Fibroblast of mammary gland (primary cell): ENCODE data around the gene TCP10L.

Experiments
- DNase-seq: peaks from one replicate; pipeline ENCODE4 v3.0.0-alpha.2; 2010; ENCODE audit warnings: low read depth
- H3K4me3 ChIP-seq: 2 replicates; pipeline ENCODE4 v1.5.1; 2011; ENCODE audit warnings: low read depth, mild to moderate bottlenecking, low read length, moderate library complexity; ENCODE audit not compliant: control insufficient read depth
- TF ChIP-seq, protein P1 (sequence below): conservative IDR thresholded peaks from 2 replicates; pipeline ENCODE4 v1.5.1; 2011; ENCODE audit warnings: low read depth, low read length, inconsistent platforms; ENCODE audit not compliant: control insufficient read depth, insufficient read depth

TCP10L gene

DNA sequence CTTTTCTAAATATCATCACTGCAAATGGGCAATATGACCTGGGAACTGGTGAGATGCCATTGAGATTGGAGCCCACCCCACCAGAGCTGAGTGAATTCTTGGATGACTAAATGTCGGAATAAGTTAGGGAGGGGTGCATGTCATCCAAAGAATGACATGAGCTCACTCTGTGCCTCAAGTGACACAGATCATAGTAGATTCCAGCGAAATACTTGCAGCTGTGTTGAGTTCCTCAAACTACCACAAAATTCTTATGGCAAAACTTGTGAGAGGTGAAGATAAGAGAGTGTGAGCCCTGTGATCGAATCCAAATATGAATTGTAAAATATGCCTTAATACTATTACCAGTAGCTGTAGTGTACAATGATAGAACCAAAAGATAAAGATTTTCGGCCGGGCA lies 2.3 kb upstream of the TCP10L start:
- H3K4me3 ChIP-seq = no peak overlapping the region
- DNase-seq = no peak
- TF ChIP-seq, protein P1, sequence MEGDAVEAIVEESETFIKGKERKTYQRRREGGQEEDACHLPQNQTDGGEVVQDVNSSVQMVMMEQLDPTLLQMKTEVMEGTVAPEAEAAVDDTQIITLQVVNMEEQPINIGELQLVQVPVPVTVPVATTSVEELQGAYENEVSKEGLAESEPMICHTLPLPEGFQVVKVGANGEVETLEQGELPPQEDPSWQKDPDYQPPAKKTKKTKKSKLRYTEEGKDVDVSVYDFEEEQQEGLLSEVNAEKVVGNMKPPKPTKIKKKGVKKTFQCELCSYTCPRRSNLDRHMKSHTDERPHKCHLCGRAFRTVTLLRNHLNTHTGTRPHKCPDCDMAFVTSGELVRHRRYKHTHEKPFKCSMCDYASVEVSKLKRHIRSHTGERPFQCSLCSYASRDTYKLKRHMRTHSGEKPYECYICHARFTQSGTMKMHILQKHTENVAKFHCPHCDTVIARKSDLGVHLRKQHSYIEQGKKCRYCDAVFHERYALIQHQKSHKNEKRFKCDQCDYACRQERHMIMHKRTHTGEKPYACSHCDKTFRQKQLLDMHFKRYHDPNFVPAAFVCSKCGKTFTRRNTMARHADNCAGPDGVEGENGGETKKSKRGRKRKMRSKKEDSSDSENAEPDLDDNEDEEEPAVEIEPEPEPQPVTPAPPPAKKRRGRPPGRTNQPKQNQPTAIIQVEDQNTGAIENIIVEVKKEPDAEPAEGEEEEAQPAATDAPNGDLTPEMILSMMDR = no peak

DNA sequence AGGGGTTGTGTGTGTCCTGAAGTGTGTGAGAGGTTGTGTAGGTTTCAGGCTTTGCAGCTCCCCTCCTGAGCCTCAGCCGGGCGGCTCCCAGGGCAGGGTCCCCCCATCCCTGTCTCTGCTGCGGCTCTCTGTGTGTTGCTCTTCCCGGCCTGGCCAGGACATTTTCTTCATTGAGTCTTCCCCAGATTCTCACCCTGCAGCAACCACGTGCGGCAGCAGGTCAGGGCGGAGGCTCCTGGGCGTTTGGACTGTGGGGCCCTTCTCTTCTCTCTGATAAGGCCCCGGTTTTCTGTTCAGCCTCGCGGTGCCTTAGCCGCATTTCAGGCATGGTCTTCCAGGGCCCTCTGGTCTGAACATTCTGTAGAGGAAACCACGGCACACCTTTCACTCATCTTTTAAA lies 1.8 kb upstream of the TCP10L start:
- TF ChIP-seq, protein P1 = no peak
- DNase-seq = no peak
- H3K4me3 ChIP-seq = no peak overlapping the region

DNA sequence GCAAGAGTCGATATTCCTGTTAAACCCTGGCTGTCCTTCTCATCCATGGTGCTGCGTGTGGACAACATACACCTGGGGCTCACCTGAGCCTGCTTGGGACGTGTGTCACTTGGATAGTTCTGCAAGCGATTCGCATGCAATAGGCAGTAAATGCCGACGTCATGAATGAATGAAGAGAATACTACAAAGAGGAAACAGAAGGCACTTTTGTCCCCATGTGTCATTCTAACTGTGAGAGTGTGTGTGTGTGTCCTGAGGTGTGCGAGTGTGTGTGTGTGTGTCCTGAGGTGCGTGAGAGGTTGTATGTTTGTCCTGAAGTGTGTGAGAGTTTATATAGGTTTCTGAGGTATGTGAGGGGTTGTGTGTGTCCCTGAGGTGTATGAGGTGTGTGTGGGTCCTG lies 647 bp upstream of the TCP10L start:
- DNase-seq = no peak
- H3K4me3 ChIP-seq = no peak overlapping the region
- TF ChIP-seq, protein P1 = no peak

DNA sequence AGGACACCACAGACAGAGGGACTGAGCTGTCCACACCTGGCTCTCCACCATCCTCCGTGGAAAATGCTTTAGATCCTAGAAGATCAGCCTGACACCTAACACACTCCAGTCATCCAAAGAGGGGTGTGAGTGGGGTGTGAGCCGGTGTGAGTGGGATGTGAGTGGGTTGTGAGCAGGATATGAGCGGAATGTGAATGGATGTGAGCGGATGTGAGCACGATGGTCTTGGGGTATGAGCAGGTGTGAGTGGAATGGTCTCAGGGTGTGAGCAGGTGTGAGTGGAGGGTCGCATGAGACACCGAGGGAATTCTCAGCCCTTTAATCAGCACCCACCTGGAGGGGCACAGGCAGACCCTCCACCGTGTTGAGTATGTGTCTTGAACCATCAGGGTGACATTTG lies 851 bp downstream of the TCP10L start:
- no peak overlapping the region for H3K4me3 ChIP-seq
- TF ChIP-seq, protein P1 = no peak
- DNase-seq = no peak

DNA sequence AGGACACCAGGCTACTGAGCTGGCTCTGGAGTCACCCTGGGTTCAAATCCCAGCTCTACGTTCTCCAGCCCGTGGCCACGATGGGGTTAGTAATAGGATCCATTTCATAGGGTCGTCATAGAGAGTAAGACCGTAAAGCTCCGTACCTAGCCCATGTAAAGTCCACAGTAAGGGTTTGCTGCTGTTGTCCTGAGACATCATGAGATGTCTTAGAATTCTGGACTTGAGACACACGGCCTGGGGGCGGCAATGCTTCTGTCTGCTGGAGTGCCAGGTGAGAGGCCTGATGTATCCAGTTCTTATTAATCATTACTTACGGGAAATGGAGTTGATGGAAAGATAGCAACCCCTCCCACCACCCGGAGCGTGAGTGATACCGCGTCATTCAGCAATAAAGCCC lies 3.6 kb downstream of the TCP10L start:
- no peak for DNase-seq
- no peak overlapping the region for H3K4me3 ChIP-seq
- TF ChIP-seq, protein P1 = no peak

DNA sequence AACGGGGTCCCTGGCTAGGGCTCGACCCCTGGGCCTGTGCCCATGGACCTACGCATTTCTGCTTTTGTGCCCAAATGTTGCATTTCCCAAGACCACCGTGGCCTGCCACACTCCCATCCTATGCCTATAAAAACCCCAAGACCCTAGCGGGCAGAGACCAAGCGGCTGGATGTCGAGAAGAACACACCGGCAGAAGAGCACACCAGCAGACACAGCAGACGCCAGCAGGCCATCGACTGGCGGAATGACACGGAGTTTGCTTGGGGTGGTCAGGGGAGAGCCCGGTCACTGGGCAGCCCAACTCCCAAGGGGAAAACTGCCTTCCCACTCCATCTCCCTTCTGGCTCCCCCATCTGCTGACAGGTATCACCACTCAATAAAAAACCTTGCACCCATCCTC lies 4.4 kb downstream of the TCP10L start:
- H3K4me3 ChIP-seq = no peak overlapping the region
- no peak for DNase-seq
- TF ChIP-seq, protein P1 = no peak

DNA sequence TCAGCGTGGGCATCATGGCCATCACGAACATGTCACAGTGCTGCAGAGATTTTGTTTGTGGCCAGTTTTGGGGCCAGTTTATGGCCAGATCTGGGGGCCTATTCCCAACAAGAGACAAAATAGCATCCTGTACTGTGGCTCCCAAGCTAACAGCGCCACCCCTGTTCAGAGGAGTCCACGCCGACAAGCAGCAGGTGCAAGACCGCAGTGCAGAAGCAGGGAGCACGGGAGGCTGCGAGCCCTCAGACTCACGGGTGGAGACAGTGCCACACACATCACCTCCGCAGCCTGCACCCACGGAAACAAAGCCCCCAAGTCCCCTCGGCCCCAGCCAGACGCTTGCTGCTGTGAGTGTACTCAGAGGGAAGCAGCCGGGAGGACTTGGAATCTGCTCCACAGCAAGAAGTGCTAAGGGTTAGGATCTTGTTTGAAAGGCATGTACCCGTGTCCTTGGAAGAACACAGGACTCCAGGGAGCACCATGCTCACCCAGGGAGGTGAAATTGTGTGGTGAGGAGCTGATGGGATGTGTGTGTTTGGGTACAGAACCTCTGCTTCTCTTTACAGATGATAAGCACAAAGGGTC lies 7.1 kb downstream of the TCP10L start:
- peak; percentile 6 for DNase-seq
- TF ChIP-seq, protein P1 = peak; percentile 29
- no peak overlapping the region for H3K4me3 ChIP-seq
